GM12878 (cell line): ENCODE results near the gene SNX11.

Experiments
- BHLHE40 ChIP-seq, 2 experiments: fragments of 450-650 bp in 1 of 2; IDR thresholded peaks; 2 replicates each; pipeline ENCODE4 v1.6.1; 2011 to 2017; ENCODE audit warnings: low read depth in 2 of 2, borderline replicate concordance in 1 of 2, improper control_type of control experiment in 1 of 2, low read length in 1 of 2, mild to moderate bottlenecking in 1 of 2
- BRCA1 ChIP-seq: IDR thresholded peaks from 2 replicates; pipeline ENCODE4 v1.6.1; 2011; ENCODE audit warnings: low read depth, low read length, improper control_type of control experiment
- FOS ChIP-seq: IDR thresholded peaks from 3 replicates; pipeline ENCODE4 v1.6.1; 2011; ENCODE audit warnings: borderline replicate concordance; ENCODE audit not compliant: insufficient read length; ENCODE audit errors: extremely low read depth
- MAX ChIP-seq: IDR thresholded peaks from 2 replicates; pipeline ENCODE4 v1.6.1; 2012; ENCODE audit warnings: low read depth, low read length, improper control_type of control experiment
- MXI1 ChIP-seq: fragments of 150-350 bp; IDR thresholded peaks from 2 replicates; pipeline ENCODE4 v1.6.1; 2011; ENCODE audit warnings: low read depth, mild to moderate bottlenecking, inconsistent platforms, low read length, improper control_type of control experiment
- NFIC ChIP-seq: IDR thresholded peaks from 2 replicates; pipeline ENCODE4 v1.6.1; 2012; ENCODE audit warnings: low read depth, mild to moderate bottlenecking, inconsistent platforms, low read length, moderate library complexity
- PML ChIP-seq: IDR thresholded peaks from 2 replicates; pipeline ENCODE4 v1.6.1; 2012; ENCODE audit warnings: low read length, inconsistent platforms
- POLR2A ChIP-seq: IDR thresholded peaks from 2 replicates; pipeline ENCODE4 v1.6.1; 2011; ENCODE audit warnings: low read depth, mild to moderate bottlenecking, low read length
- POLR2AphosphoS5 ChIP-seq: IDR thresholded peaks from 2 replicates; pipeline ENCODE4 v1.6.1; 2011; ENCODE audit warnings: mild to moderate bottlenecking, low read length, inconsistent platforms
- REST ChIP-seq: IDR thresholded peaks from 2 replicates; pipeline ENCODE4 v1.6.1; 2012; ENCODE audit warnings: mild to moderate bottlenecking, low read depth, low read length
- RFX5 ChIP-seq: IDR thresholded peaks from 2 replicates; pipeline ENCODE4 v1.6.1; 2011; ENCODE audit warnings: low read depth, low read length, improper control_type of control experiment
- SREBF1 ChIP-seq: IDR thresholded peaks from 2 replicates; pipeline ENCODE4 v1.6.1; 2012; ENCODE audit warnings: mild to moderate bottlenecking, low read length
- STAT1 ChIP-seq: fragments of 450-650 bp; conservative IDR thresholded peaks from 2 replicates; pipeline ENCODE4 v1.6.1; 2014; ENCODE audit warnings: antibody characterized with exemption, mild to moderate bottlenecking

GRCh38 chr17:48159232-48159631, 51.7 kb downstream of the SNX11 start:
- TF ChIP-seq SREBF1 (no peak), STAT1 (no peak), RFX5 (no peak), BRCA1 (no peak), PML (no peak), POLR2A (no peak), MAX (no peak), REST (no peak), MXI1 (no peak), POLR2AphosphoS5 (no peak), BHLHE40 (IDR thresholded peaks at IDR 0.05; ENCODE audit: borderline replicate concordance in 1 of 2, low read depth in 2 of 2, low read length in 1 of 2) (no peak), FOS (no peak), NFIC (no peak)
